Thymus (tissue), 11 donors: ENCODE results near the gene EMX2. TPM values are rescaled to one million over a fixed set of nuclear protein-coding genes. Genes with fewer than 3 reads are reported as not detected.
"Not testable (repeated sequence)": the region's sequence is repeated elsewhere in the genome, so short reads cannot be mapped to it uniquely, and the experiment has no call there.

Experiments
- DNase-seq, 9 donors: peaks; one replicate each; pipeline ENCODE4 v3.0.0-alpha.2; 2013; ENCODE audit warnings: low spot score in 9 of 9, low read depth in 6 of 9, missing footprints in 1 of 9
- H3K27ac ChIP-seq, 2 donors: one replicate each; pipeline ENCODE4 v1.5.1; 2013; ENCODE audit warnings: control low read depth in 1 of 2, low read depth in 1 of 2, low read length in 1 of 2, mild to moderate bottlenecking in 1 of 2, moderate library complexity in 1 of 2
- H3K27me3 ChIP-seq, 2 donors: one replicate each; pipeline ENCODE4 v1.5.1; 2013; ENCODE audit warnings: low read length in 1 of 2; ENCODE audit not compliant: control insufficient read depth in 2 of 2, insufficient read depth in 1 of 2
- H3K36me3 ChIP-seq, 2 donors: one replicate each; pipeline ENCODE4 v1.5.1; 2013; ENCODE audit warnings: low read length in 1 of 2, mild to moderate bottlenecking in 1 of 2, moderate library complexity in 1 of 2; ENCODE audit not compliant: control insufficient read depth in 2 of 2, insufficient read depth in 2 of 2
- H3K4me1 ChIP-seq, 2 donors: one replicate each; pipeline ENCODE4 v1.5.1; 2013; ENCODE audit warnings: low read length in 2 of 2; ENCODE audit not compliant: control insufficient read depth in 2 of 2, insufficient read depth in 2 of 2
- H3K4me3 ChIP-seq, 2 donors: one replicate each; pipeline ENCODE4 v1.5.1; 2013; ENCODE audit warnings: low read length in 2 of 2, control low read depth in 1 of 2, mild to moderate bottlenecking in 1 of 2
- H3K9me3 ChIP-seq, 2 donors: one replicate each; pipeline ENCODE4 v1.5.1; 2013; ENCODE audit warnings: low read length in 1 of 2, mild to moderate bottlenecking in 1 of 2; ENCODE audit not compliant: control insufficient read depth in 2 of 2, insufficient read depth in 1 of 2
- WGBS: extraction: QIAGEN DNeasy Blood & Tissue Kit; methylation state at CpG from one replicate; pipeline ENCODE4 v1.1.7; 2013; 5-methylcytosine and 5-hydroxymethylcytosine counted together
- polyA plus RNA-seq: library from polyadenylated mRNA; stranded (reverse); fragments of 200-250 nt; gene quantifications from one replicate; pipeline ENCODE4 v1.2.3, GENCODE V29; 2013
- total RNA-seq: library from RNA; stranded (reverse); fragments of 120-200 nt; gene quantifications from one replicate; pipeline ENCODE4 v1.2.4, GENCODE V29; 2013
- donor health status: healthy.

Gene EMX2
- total and polyA plus RNA-seq, 2 donors, result 0.09 to 0.57 TPM

- H3K27me3 ChIP-seq, result peaks cover 0 to 4% of the 10 kb centered on the region in 2 donors
- no peaks in the 10 kb centered on the region for H3K4me1 ChIP-seq
- H3K27ac ChIP-seq, result no peak overlapping the region
- no peak overlapping the region for H3K4me3 ChIP-seq
- H3K36me3 ChIP-seq, result no peaks in the 10 kb centered on the region
- no peak for DNase-seq
- H3K9me3 ChIP-seq, result no peaks in the 10 kb centered on the region
- 92% methylated on average over 5 of the region's 5 CpGs for WGBS
Measured at GRCh38 chr10:117578999-117579590, 36.5 kb downstream of the EMX2 start.

GRCh38 chr10:117581961-117582360 lies 39.4 kb downstream of the EMX2 start:
- H3K4me1 ChIP-seq, result no peaks in the 10 kb centered on the region
- no peaks in the 10 kb centered on the region for H3K27me3 ChIP-seq
- no peaks in the 10 kb centered on the region for H3K36me3 ChIP-seq
- H3K4me3 ChIP-seq, result no peak overlapping the region
- WGBS, result 87% methylated on average over 2 of the region's 2 CpGs
- H3K27ac ChIP-seq, result no peak overlapping the region
- no peak for DNase-seq
- no peaks in the 10 kb centered on the region for H3K9me3 ChIP-seq

- not testable (repeated sequence) for H3K27ac ChIP-seq
Measured at GRCh38 chr10:117584831-117585230, 42.3 kb downstream of the EMX2 start.

GRCh38 chr10:117587036-117587435 lies 44.5 kb downstream of the EMX2 start:
- no peaks in the 10 kb centered on the region for H3K36me3 ChIP-seq
- H3K4me3 ChIP-seq, result no peak overlapping the region
- H3K9me3 ChIP-seq, result peaks cover 0 to 1% of the 10 kb centered on the region in 2 donors
- no peak overlapping the region for H3K27ac ChIP-seq
- H3K4me1 ChIP-seq, result no peaks in the 10 kb centered on the region
- WGBS, result 93% methylated on average over 5 of the region's 5 CpGs
- DNase-seq, result no peak
- H3K27me3 ChIP-seq, result no peaks in the 10 kb centered on the region

More at GRCh38 chr10:117584831-117585230, 42.3 kb downstream of the EMX2 start:
- H3K36me3 ChIP-seq, H3K9me3 ChIP-seq, H3K4me1 ChIP-seq, H3K27me3 ChIP-seq, H3K4me3 ChIP-seq, DNase-seq: not testable (repeated sequence)
- WGBS, result 87% methylated on average over 2 of the region's 2 CpGs

DNA sequence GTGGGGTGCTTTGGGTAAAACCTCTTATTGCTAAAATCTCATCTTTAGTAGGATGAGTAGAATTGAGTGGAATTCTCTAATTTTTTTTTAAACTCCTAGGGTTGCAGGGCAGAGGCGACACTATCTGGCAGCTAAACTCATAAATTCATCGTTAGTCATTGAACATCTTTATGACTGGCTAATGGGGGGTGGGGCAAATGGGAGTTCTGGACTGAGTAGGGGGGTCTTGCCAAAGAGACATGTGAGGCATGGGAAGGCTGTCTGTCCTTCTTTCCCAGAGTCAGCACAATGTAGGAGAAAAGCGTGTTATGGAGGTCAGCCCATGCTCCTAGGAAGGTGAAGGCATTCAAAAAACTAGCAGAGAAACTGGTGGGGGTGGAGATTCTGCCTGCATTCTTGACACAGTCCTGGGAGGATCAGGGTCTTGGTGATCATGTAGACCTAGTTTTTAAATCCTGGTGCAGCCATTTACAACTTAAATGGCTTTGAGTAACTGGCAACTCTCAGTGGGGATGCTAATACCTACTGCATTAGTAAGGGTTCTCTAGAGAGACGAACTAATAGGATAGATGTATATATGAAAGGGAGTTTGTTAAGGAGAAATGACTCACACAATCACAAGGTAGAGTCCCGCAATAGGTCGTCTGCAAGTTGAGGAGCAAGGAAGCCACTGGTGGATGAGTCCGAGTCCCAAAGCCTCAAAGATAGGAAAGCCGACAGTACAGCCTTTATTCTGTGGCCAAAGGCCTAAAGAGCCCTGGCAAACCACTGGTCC lies 47.7 kb downstream of the EMX2 start:
- DNase-seq, result no peak
- Histone ChIP-seq H3K27ac (no peak overlapping the region), H3K9me3 (peaks cover 0 to 1% of the 10 kb centered on the region in 2 donors), H3K4me1 (no peaks in the 10 kb centered on the region), H3K27me3 (no peaks in the 10 kb centered on the region), H3K4me3 (no peak overlapping the region), H3K36me3 (no peaks in the 10 kb centered on the region)
- 82% methylated on average over 8 of the region's 8 CpGs for WGBS

DNA sequence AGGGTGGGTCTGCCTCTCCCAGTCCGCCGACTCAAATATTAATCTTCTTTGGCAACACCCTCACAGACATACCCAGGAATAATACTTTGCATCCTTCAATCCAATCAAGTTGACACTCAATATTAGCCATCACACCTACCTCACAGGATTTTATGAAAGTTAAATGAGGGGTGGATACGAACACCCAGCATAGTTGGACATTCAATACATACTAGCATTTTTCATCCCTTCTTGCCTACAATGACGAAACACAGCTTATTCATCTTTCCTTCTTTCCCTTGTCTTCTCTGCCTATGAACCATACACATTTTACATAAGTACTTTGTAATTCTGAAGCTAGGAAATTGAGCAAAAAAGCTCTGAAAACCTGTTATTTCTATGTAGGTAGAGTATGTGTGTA lies 48.5 kb downstream of the EMX2 start:
- 92% methylated on average over 4 of the region's 4 CpGs for WGBS
- no peak overlapping the region for H3K4me3 ChIP-seq
- H3K4me1 ChIP-seq, result no peaks in the 10 kb centered on the region
- H3K36me3 ChIP-seq, result no peaks in the 10 kb centered on the region
- no peak for DNase-seq
- no peaks in the 10 kb centered on the region for H3K27me3 ChIP-seq
- H3K9me3 ChIP-seq, result peaks cover 0 to 1% of the 10 kb centered on the region in 2 donors
- H3K27ac ChIP-seq, result no peak overlapping the region

GRCh38 chr10:117594722-117595121 lies 52.2 kb downstream of the EMX2 start:
- Histone ChIP-seq H3K4me3 (no peak overlapping the region), H3K27ac (no peak overlapping the region), H3K27me3 (no peaks in the 10 kb centered on the region), H3K36me3 (no peaks in the 10 kb centered on the region), H3K9me3 (no peaks in the 10 kb centered on the region), H3K4me1 (no peaks in the 10 kb centered on the region)
- no peak for DNase-seq
- WGBS, result 56% methylated on average over 5 of the region's 5 CpGs

- no peak overlapping the region for H3K27ac ChIP-seq
- no peak overlapping the region for H3K4me3 ChIP-seq
- DNase-seq, result no peak
- H3K36me3 ChIP-seq, result no peaks in the 10 kb centered on the region
- no peaks in the 10 kb centered on the region for H3K9me3 ChIP-seq
- no peaks in the 10 kb centered on the region for H3K4me1 ChIP-seq
- H3K27me3 ChIP-seq, result no peaks in the 10 kb centered on the region
- WGBS, result 79% methylated on average over 6 of the region's 6 CpGs
Measured at GRCh38 chr10:117596706-117597105, 54.2 kb downstream of the EMX2 start.

- Histone ChIP-seq H3K4me1 (no peaks in the 10 kb centered on the region), H3K36me3 (no peaks in the 10 kb centered on the region), H3K4me3 (no peak overlapping the region), H3K27me3 (no peaks in the 10 kb centered on the region), H3K9me3 (no peaks in the 10 kb centered on the region), H3K27ac (no peak overlapping the region)
- DNase-seq, result no peak
Measured at GRCh38 chr10:117597216-117597615, 54.7 kb downstream of the EMX2 start.
